Natural killer cell treated with Interleukin-12 subunit alpha and Interleukin-12 subunit beta and Interleukin-15 and Interleukin-18, amount 100 ng/mL, for 72 hours (primary cell): ENCODE measurements around the gene SLC43A2. TPM values are rescaled to one million over a fixed set of nuclear protein-coding genes. Genes with fewer than 3 reads are reported as not detected.

ENCODE experiments used
- ATAC-seq, 2 donors: fragments of 150-1000 bp; cut with Tn5 transposase in 1 of 2; sonication (Bioruptor Pico), chemical (Tn5 transposase) in 1 of 2; 2 replicates each; pipeline ENCODE4 v1.10.0; 2021
- DNase-seq: peaks from one replicate; pipeline ENCODE4 v3.0.0; 2022; ENCODE audit warnings: low spot score
- H3K27ac Mint-ChIP-seq, 2 donors: 1 replicate in 1 of 2; 2 replicates in 1 of 2; pipeline ENCODE4 v1.8.0; 2022; ENCODE audit warnings: mixed read lengths in 2 of 2, mild to moderate bottlenecking in 1 of 2, moderate library complexity in 1 of 2
- H3K27me3 Mint-ChIP-seq, 2 donors: 1 replicate in 1 of 2; 2 replicates in 1 of 2; pipeline ENCODE4 v1.8.0; 2022; ENCODE audit warnings: mixed read lengths in 2 of 2
- H3K36me3 Mint-ChIP-seq: one replicate; pipeline ENCODE4 v1.8.0; 2022; ENCODE audit warnings: mixed read lengths
- H3K4me1 Mint-ChIP-seq, 2 donors: 1 replicate in 1 of 2; 2 replicates in 1 of 2; pipeline ENCODE4 v1.8.0; 2022; ENCODE audit warnings: low read depth in 2 of 2, mixed read lengths in 2 of 2, mild to moderate bottlenecking in 1 of 2
- H3K4me3 Mint-ChIP-seq: one replicate; pipeline ENCODE4 v1.8.0; 2022; ENCODE audit warnings: mixed read lengths
- H3K9me3 Mint-ChIP-seq: 2 replicates; pipeline ENCODE4 v1.8.0; 2022; ENCODE audit warnings: mixed read lengths
- total RNA-seq, 2 donors: library from RNA; stranded (reverse); gene quantifications; one replicate each; pipeline ENCODE4 v1.2.3, GENCODE V29; 2022

The SLC43A2 gene
- total RNA-seq, 2 donors from 2014 or later: 4.9 to 5.0 TPM

- DNase-seq (no peak), ATAC-seq (no peak)
- H3K27me3 Mint-ChIP-seq: no peaks in the 10 kb centered on the region
- no peaks in the 10 kb centered on the region for H3K36me3 Mint-ChIP-seq
- no peak overlapping the region for H3K27ac Mint-ChIP-seq
- H3K4me3 Mint-ChIP-seq: no peak overlapping the region
- no peaks in the 10 kb centered on the region for H3K9me3 Mint-ChIP-seq
- no peaks in the 10 kb centered on the region for H3K4me1 Mint-ChIP-seq
Observed at GRCh38 chr17:1598399-1599095, 30.1 kb downstream of the SLC43A2 start.

GRCh38 chr17:1597861-1598342 lies 30.7 kb downstream of the SLC43A2 start:
- no peaks in the 10 kb centered on the region for H3K27me3 Mint-ChIP-seq
- no peak overlapping the region for H3K27ac Mint-ChIP-seq
- no peaks in the 10 kb centered on the region for H3K4me1 Mint-ChIP-seq
- H3K9me3 Mint-ChIP-seq: no peaks in the 10 kb centered on the region
- no peak for ATAC-seq
- DNase-seq: no peak
- no peaks in the 10 kb centered on the region for H3K36me3 Mint-ChIP-seq
- H3K4me3 Mint-ChIP-seq: no peak overlapping the region

GRCh38 chr17:1593630-1593931 lies 35.1 kb downstream of the SLC43A2 start:
- Mint-ChIP-seq H3K4me1 (peaks cover 0 to 2% of the 10 kb centered on the region in 2 donors), H3K9me3 (no peaks in the 10 kb centered on the region), H3K4me3 (no peak overlapping the region), H3K27ac (peak overlapping the region in 1 of 2 donors; percentile 29), H3K27me3 (no peaks in the 10 kb centered on the region), H3K36me3 (no peaks in the 10 kb centered on the region)
- no peak for DNase-seq
- no peak for ATAC-seq

GRCh38 chr17:1592751-1593629 lies 35.6 kb downstream of the SLC43A2 start:
- DNase-seq: no peak
- H3K27ac Mint-ChIP-seq: no peak overlapping the region
- H3K27me3 Mint-ChIP-seq: no peaks in the 10 kb centered on the region
- H3K36me3 Mint-ChIP-seq: no peaks in the 10 kb centered on the region
- H3K4me1 Mint-ChIP-seq: peaks cover 0 to 2% of the 10 kb centered on the region in 2 donors
- no peak for ATAC-seq
- no peak overlapping the region for H3K4me3 Mint-ChIP-seq
- no peaks in the 10 kb centered on the region for H3K9me3 Mint-ChIP-seq

- Mint-ChIP-seq H3K4me3 (no peak overlapping the region), H3K9me3 (no peaks in the 10 kb centered on the region), H3K36me3 (no peaks in the 10 kb centered on the region), H3K27ac (no peak overlapping the region), H3K27me3 (no peaks in the 10 kb centered on the region), H3K4me1 (peaks cover 0 to 2% of the 10 kb centered on the region in 2 donors)
- no peak for ATAC-seq
- DNase-seq: no peak
Observed at GRCh38 chr17:1591474-1592090, 37.1 kb downstream of the SLC43A2 start.

- Mint-ChIP-seq H3K27ac (no peak overlapping the region), H3K4me1 (peaks cover 0 to 2% of the 10 kb centered on the region in 2 donors), H3K4me3 (no peak overlapping the region), H3K36me3 (no peaks in the 10 kb centered on the region), H3K27me3 (no peaks in the 10 kb centered on the region), H3K9me3 (no peaks in the 10 kb centered on the region)
- DNase-seq (no peak), ATAC-seq (no peak)
Observed at GRCh38 chr17:1590747-1591473, 37.7 kb downstream of the SLC43A2 start.

- no peak overlapping the region for H3K4me3 Mint-ChIP-seq
- H3K27ac Mint-ChIP-seq: no peak overlapping the region
- DNase-seq (no peak), ATAC-seq (no peak)
- H3K4me1 Mint-ChIP-seq: peaks cover 0 to 2% of the 10 kb centered on the region in 2 donors
- H3K9me3 Mint-ChIP-seq: no peaks in the 10 kb centered on the region
- no peaks in the 10 kb centered on the region for H3K36me3 Mint-ChIP-seq
- no peaks in the 10 kb centered on the region for H3K27me3 Mint-ChIP-seq
Observed at GRCh38 chr17:1590029-1590746, 38.4 kb downstream of the SLC43A2 start.

- Mint-ChIP-seq H3K27ac (no peak overlapping the region), H3K27me3 (no peaks in the 10 kb centered on the region), H3K36me3 (no peaks in the 10 kb centered on the region), H3K4me3 (no peak overlapping the region), H3K4me1 (peaks cover 0 to 2% of the 10 kb centered on the region in 2 donors), H3K9me3 (no peaks in the 10 kb centered on the region)
- ATAC-seq (no peak), DNase-seq (no peak)
Observed at GRCh38 chr17:1588821-1589585, 39.6 kb downstream of the SLC43A2 start.

- no peak for ATAC-seq
- peaks cover 0 to 2% of the 10 kb centered on the region in 2 donors for H3K4me1 Mint-ChIP-seq
- H3K27me3 Mint-ChIP-seq: no peaks in the 10 kb centered on the region
- DNase-seq: no peak
- no peak overlapping the region for H3K4me3 Mint-ChIP-seq
- H3K27ac Mint-ChIP-seq: no peak overlapping the region
- no peaks in the 10 kb centered on the region for H3K36me3 Mint-ChIP-seq
- H3K9me3 Mint-ChIP-seq: no peaks in the 10 kb centered on the region
Observed at GRCh38 chr17:1584167-1584566, 44.5 kb downstream of the SLC43A2 start.

- no peak overlapping the region for H3K27ac Mint-ChIP-seq
- H3K4me3 Mint-ChIP-seq: no peak overlapping the region
- H3K36me3 Mint-ChIP-seq: no peaks in the 10 kb centered on the region
- ATAC-seq: no peak
- H3K4me1 Mint-ChIP-seq: peaks cover 0 to 2% of the 10 kb centered on the region in 2 donors
- H3K9me3 Mint-ChIP-seq: no peaks in the 10 kb centered on the region
- H3K27me3 Mint-ChIP-seq: no peaks in the 10 kb centered on the region
- DNase-seq: no peak
Observed at GRCh38 chr17:1583556-1583955, 45.1 kb downstream of the SLC43A2 start.

GRCh38 chr17:1582374-1582773 lies 46.3 kb downstream of the SLC43A2 start:
- no peak for ATAC-seq
- Mint-ChIP-seq H3K4me1 (peaks cover 3% of the 10 kb centered on the region in 2 donors), H3K4me3 (no peak overlapping the region), H3K9me3 (no peaks in the 10 kb centered on the region), H3K27ac (no peak overlapping the region), H3K27me3 (no peaks in the 10 kb centered on the region), H3K36me3 (no peaks in the 10 kb centered on the region)
- no peak for DNase-seq

- Mint-ChIP-seq H3K4me3 (no peak overlapping the region), H3K27me3 (no peaks in the 10 kb centered on the region), H3K27ac (no peak overlapping the region), H3K9me3 (no peaks in the 10 kb centered on the region), H3K4me1 (peaks cover 7 to 9% of the 10 kb centered on the region in 2 donors), H3K36me3 (no peaks in the 10 kb centered on the region)
- DNase-seq: no peak
- no peak for ATAC-seq
Observed at GRCh38 chr17:1580979-1581676, 47.5 kb downstream of the SLC43A2 start.
